Transverse colon (tissue), 3 donors: ENCODE data around the gene PACS1.

Source experiments
- CTCF ChIP-seq, 5 experiments: fragments of 200-600 bp in 3 of 5; fragments of 450-650 bp in 2 of 5; sonication (generic) in 3 of 5; IDR thresholded peaks; 1 replicate in 2 of 5; 2 replicates in 3 of 5; pipeline ENCODE4 v1.5.1; 2016 to 2017; ENCODE audit warnings: antibody characterized with exemption in 5 of 5, inconsistent platforms in 3 of 5, mild to moderate bottlenecking in 2 of 5, moderate library complexity in 1 of 5
- EP300 ChIP-seq: sonication (generic); formaldehyde crosslinking; IDR thresholded peaks from one replicate; pipeline ENCODE4 v1.6.1; 2017; ENCODE audit warnings: antibody characterized with exemption, low read depth
- POLR2A ChIP-seq: fragments of 450-650 bp; IDR thresholded peaks from one replicate; pipeline ENCODE4 v1.6.1; 2016; ENCODE audit warnings: antibody characterized with exemption, mild to moderate bottlenecking, moderate library complexity

GRCh38 chr11:66259225-66259624 lies 189.2 kb downstream of the PACS1 start:
- TF ChIP-seq POLR2A (no peak), CTCF (IDR thresholded peaks at IDR 0.05) (no peak), EP300 (no peak)
